ENCODE results near the gene SESN1. TPM values are rescaled to one million over a fixed set of nuclear protein-coding genes. Genes with fewer than 3 reads are reported as not detected.

The SESN1 gene
- total RNA-seq, 1 donor from 2014 or later = 27.3 TPM

GRCh38 chr6:109059153-109059552 is 35.5 kb downstream of the SESN1 start:
- H3K36me3 Mint-ChIP-seq (ENCODE audit: low read depth, unreplicated experiment) = no peaks in the 10 kb centered on the region
- H3K9me3 Mint-ChIP-seq (ENCODE audit: unreplicated experiment) = no peaks in the 10 kb centered on the region
- H3K9ac ChIP-seq (ENCODE audit: low read length) = no peak overlapping the region
- H3K79me2 ChIP-seq (ENCODE audit: insufficient read depth, low read length) = no peaks in the 10 kb centered on the region
- TF ChIP-seq CTCF (IDR thresholded peaks at IDR 0.05; ENCODE audit: insufficient read depth, low read depth, low read length) (no peak), EZH2 (IDR thresholded peaks at IDR 0.05; ENCODE audit: insufficient read depth, low read length) (no peak)
- H3K27ac ChIP-seq (ENCODE audit: low read depth, low read length) = no peak overlapping the region
- H3K4me1 Mint-ChIP-seq (ENCODE audit: low read depth, unreplicated experiment) = peaks cover 16% of the 10 kb centered on the region
- no peaks in the 10 kb centered on the region for H4K20me1 ChIP-seq (ENCODE audit: insufficient read depth, low read length)
- no peak overlapping the region for H2AFZ ChIP-seq (ENCODE audit: low read depth, low read length)
- no peak overlapping the region for H3K4me2 ChIP-seq (ENCODE audit: low read length)
- H3K27ac Mint-ChIP-seq (ENCODE audit: unreplicated experiment) = no peak overlapping the region
- H3K9me3 ChIP-seq (ENCODE audit: insufficient read depth, low read depth, low read length) = no peaks in the 10 kb centered on the region
- no peak overlapping the region for H3K4me3 ChIP-seq (ENCODE audit: insufficient read depth, low read depth, low read length)
- H3K27me3 Mint-ChIP-seq (ENCODE audit: low read depth, unreplicated experiment) = no peaks in the 10 kb centered on the region
- H3K4me3 Mint-ChIP-seq (ENCODE audit: unreplicated experiment) = no peak overlapping the region
- H3K27me3 ChIP-seq (ENCODE audit: insufficient read depth, low read length) = no peaks in the 10 kb centered on the region
- no peaks in the 10 kb centered on the region for H3K4me1 ChIP-seq (ENCODE audit: insufficient read depth, low read length)
- FAIRE-seq (no peak), DNase-seq (ENCODE audit: low read depth) (no peak)
- H3K36me3 ChIP-seq (ENCODE audit: insufficient read depth, low read length) = no peaks in the 10 kb centered on the region

- FAIRE-seq = no peak
Observed at GRCh38 chr6:109058620-109059019, 36.0 kb downstream of the SESN1 start.

More at GRCh38 chr6:109058620-109059019, 36.0 kb downstream of the SESN1 start:
- H2AFZ ChIP-seq (ENCODE audit: low read depth, low read length) = no peak overlapping the region
- TF ChIP-seq EZH2 (IDR thresholded peaks at IDR 0.05; ENCODE audit: insufficient read depth, low read length) (no peak), CTCF (IDR thresholded peaks at IDR 0.05; ENCODE audit: insufficient read depth, low read depth, low read length) (no peak)
- no peaks in the 10 kb centered on the region for H3K36me3 ChIP-seq (ENCODE audit: insufficient read depth, low read length)
- no peaks in the 10 kb centered on the region for H3K9me3 ChIP-seq (ENCODE audit: insufficient read depth, low read depth, low read length)
- no peak overlapping the region for H3K4me3 ChIP-seq (ENCODE audit: insufficient read depth, low read depth, low read length)
- Mint-ChIP-seq H3K27ac (ENCODE audit: unreplicated experiment) (no peak overlapping the region), H3K36me3 (ENCODE audit: low read depth, unreplicated experiment) (no peaks in the 10 kb centered on the region), H3K4me3 (ENCODE audit: unreplicated experiment) (no peak overlapping the region), H3K9me3 (ENCODE audit: unreplicated experiment) (no peaks in the 10 kb centered on the region), H3K27me3 (ENCODE audit: low read depth, unreplicated experiment) (no peaks in the 10 kb centered on the region), H3K4me1 (ENCODE audit: low read depth, unreplicated experiment) (peaks cover 16% of the 10 kb centered on the region)
- H3K4me2 ChIP-seq (ENCODE audit: low read length) = no peak overlapping the region
- no peak for DNase-seq (ENCODE audit: low read depth)
- H3K27ac ChIP-seq (ENCODE audit: low read depth, low read length) = no peak overlapping the region
- H3K27me3 ChIP-seq (ENCODE audit: insufficient read depth, low read length) = no peaks in the 10 kb centered on the region
- no peaks in the 10 kb centered on the region for H4K20me1 ChIP-seq (ENCODE audit: insufficient read depth, low read length)
- no peaks in the 10 kb centered on the region for H3K4me1 ChIP-seq (ENCODE audit: insufficient read depth, low read length)
- no peak overlapping the region for H3K9ac ChIP-seq (ENCODE audit: low read length)
- no peaks in the 10 kb centered on the region for H3K79me2 ChIP-seq (ENCODE audit: insufficient read depth, low read length)

Data from astrocyte (in vitro differentiated cells and primary cell).